ENCODE measurements around the gene FAM234A. TPM values are rescaled to one million over a fixed set of nuclear protein-coding genes. Genes with fewer than 3 reads are reported as not detected.
"Not testable (repeated sequence)": the region's sequence is repeated elsewhere in the genome, so short reads cannot be mapped to it uniquely, and the experiment has no call there.

The FAM234A gene
- total and polyA plus RNA-seq, 2 donors from 2014 or later, result 65.3 to 109 TPM

GRCh38 chr16:265711-266110 lies 31.1 kb downstream of the FAM234A start:
- H3K27me3 ChIP-seq (ENCODE audit: control insufficient read depth, insufficient read depth, low read length), result no peaks in the 10 kb centered on the region
- no peak overlapping the region for H3K9ac ChIP-seq (ENCODE audit: low read length in 3 of 3)
- peak in 4 of 5 donors; percentile 34 to 78 (median 47) for DNase-seq
- no peak overlapping the region for H3K27ac ChIP-seq (ENCODE audit: low read depth in 2 of 2, low read length in 2 of 2)
- H3K36me3 ChIP-seq (ENCODE audit: control insufficient read depth in 2 of 3, insufficient read depth in 3 of 3, low read length in 3 of 3), result peaks cover 0 to 19% (median 7%) of the 10 kb centered on the region in 3 donors
- no peaks in the 10 kb centered on the region for H3K4me1 ChIP-seq (ENCODE audit: control insufficient read depth in 2 of 3, insufficient read depth in 2 of 3, low read depth in 1 of 3, low read length in 3 of 3)
- intact Hi-C loops (cut with DNase I), result no loop called here
- H3K4me3 ChIP-seq (ENCODE audit: low read length in 3 of 3), result no peak overlapping the region
- peaks cover 0 to 2% (median 0%) of the 10 kb centered on the region in 3 donors for H3K9me3 ChIP-seq (ENCODE audit: control insufficient read depth in 2 of 3, insufficient read depth in 1 of 3, low read length in 3 of 3)
- TF ChIP-seq, protein P1, sequence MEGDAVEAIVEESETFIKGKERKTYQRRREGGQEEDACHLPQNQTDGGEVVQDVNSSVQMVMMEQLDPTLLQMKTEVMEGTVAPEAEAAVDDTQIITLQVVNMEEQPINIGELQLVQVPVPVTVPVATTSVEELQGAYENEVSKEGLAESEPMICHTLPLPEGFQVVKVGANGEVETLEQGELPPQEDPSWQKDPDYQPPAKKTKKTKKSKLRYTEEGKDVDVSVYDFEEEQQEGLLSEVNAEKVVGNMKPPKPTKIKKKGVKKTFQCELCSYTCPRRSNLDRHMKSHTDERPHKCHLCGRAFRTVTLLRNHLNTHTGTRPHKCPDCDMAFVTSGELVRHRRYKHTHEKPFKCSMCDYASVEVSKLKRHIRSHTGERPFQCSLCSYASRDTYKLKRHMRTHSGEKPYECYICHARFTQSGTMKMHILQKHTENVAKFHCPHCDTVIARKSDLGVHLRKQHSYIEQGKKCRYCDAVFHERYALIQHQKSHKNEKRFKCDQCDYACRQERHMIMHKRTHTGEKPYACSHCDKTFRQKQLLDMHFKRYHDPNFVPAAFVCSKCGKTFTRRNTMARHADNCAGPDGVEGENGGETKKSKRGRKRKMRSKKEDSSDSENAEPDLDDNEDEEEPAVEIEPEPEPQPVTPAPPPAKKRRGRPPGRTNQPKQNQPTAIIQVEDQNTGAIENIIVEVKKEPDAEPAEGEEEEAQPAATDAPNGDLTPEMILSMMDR (IDR thresholded peaks at IDR 0.05; ENCODE audit: borderline replicate concordance, extremely low read depth, insufficient read depth), result no peak
- FAIRE-seq, result no peak

GRCh38 chr16:266258-267164 lies 31.9 kb downstream of the FAM234A start:
- no peak overlapping the region for H3K27ac ChIP-seq (ENCODE audit: low read depth in 2 of 2, low read length in 2 of 2)
- peaks cover 0 to 2% (median 0%) of the 10 kb centered on the region in 3 donors for H3K9me3 ChIP-seq (ENCODE audit: control insufficient read depth in 2 of 3, insufficient read depth in 1 of 3, low read length in 3 of 3)
- H3K27me3 ChIP-seq (ENCODE audit: control insufficient read depth, insufficient read depth, low read length), result no peaks in the 10 kb centered on the region
- H3K36me3 ChIP-seq (ENCODE audit: control insufficient read depth in 2 of 3, insufficient read depth in 3 of 3, low read length in 3 of 3), result peaks cover 0 to 14% (median 2%) of the 10 kb centered on the region in 3 donors
- no peak overlapping the region for H3K9ac ChIP-seq (ENCODE audit: low read length in 3 of 3)
- FAIRE-seq, result no peak
- H3K4me1 ChIP-seq (ENCODE audit: control insufficient read depth in 2 of 3, insufficient read depth in 2 of 3, low read depth in 1 of 3, low read length in 3 of 3), result no peaks in the 10 kb centered on the region
- H3K4me3 ChIP-seq (ENCODE audit: low read length in 3 of 3), result no peak overlapping the region
- peak in 2 of 5 donors; percentile 47 to 68 for DNase-seq
- TF ChIP-seq, protein P1 (IDR thresholded peaks at IDR 0.05; ENCODE audit: borderline replicate concordance, extremely low read depth, insufficient read depth), result no peak
- intact Hi-C loops (cut with DNase I), result no loop called here

DNA sequence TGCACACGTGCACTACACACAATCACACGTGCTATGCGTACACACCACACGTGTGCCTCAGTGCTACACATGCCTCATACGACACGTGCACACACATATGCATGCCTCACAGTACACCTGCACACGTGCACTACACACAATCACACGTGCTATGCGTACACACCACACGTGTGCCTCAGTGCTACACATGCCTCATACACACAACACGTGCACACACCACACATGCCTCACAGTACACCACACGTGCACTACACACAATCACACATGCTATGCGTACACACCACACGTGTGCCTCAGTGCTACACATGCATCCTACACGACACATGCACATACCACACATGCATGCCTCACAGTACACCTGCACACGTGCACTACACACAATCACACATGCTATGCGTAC lies 32.9 kb downstream of the FAM234A start:
- H3K9me3 ChIP-seq (ENCODE audit: control insufficient read depth in 2 of 3, insufficient read depth in 1 of 3, low read length in 3 of 3); H3K27ac ChIP-seq (ENCODE audit: low read depth in 2 of 2, low read length in 2 of 2); H3K4me1 ChIP-seq (ENCODE audit: control insufficient read depth in 2 of 3, insufficient read depth in 2 of 3, low read depth in 1 of 3, low read length in 3 of 3); intact Hi-C loops (cut with DNase I); H3K9ac ChIP-seq (ENCODE audit: low read length in 3 of 3); H3K27me3 ChIP-seq (ENCODE audit: control insufficient read depth, insufficient read depth, low read length); DNase-seq; FAIRE-seq: not testable (repeated sequence)
- Histone ChIP-seq H3K4me3 (ENCODE audit: low read length in 3 of 3) (peak overlapping the region in 1 of 3 donors; percentile 16), H3K36me3 (ENCODE audit: control insufficient read depth in 2 of 3, insufficient read depth in 3 of 3, low read length in 3 of 3) (peaks cover 0 to 14% (median 0%) of the 10 kb centered on the region in 3 donors)
